ENCODE data around the gene CNN1.

GRCh38 chr19:11499890-11500420 is 38.7 kb upstream of the CNN1 start:
- TF ChIP-seq NFRKB (IDR thresholded peaks at IDR 0.05) (no peak), FOXM1 (IDR thresholded peaks at IDR 0.05; ENCODE audit: borderline replicate concordance) (no peak), TARDBP (IDR thresholded peaks at IDR 0.05) (no peak), SUZ12 (IDR thresholded peaks at IDR 0.05) (no peak), BHLHE40 (IDR thresholded peaks at IDR 0.05; ENCODE audit: borderline replicate concordance) (no peak), FOXK2 (IDR thresholded peaks at IDR 0.05) (no peak), SP1 (IDR thresholded peaks at IDR 0.05) (no peak), CTBP1 (IDR thresholded peaks at IDR 0.05; ENCODE audit: borderline replicate concordance) (no peak), FOXA1 (IDR thresholded peaks at IDR 0.05) (no peak), ZNF384 (IDR thresholded peaks at IDR 0.05) (no peak), HDGF (IDR thresholded peaks at IDR 0.05; ENCODE audit: borderline replicate concordance) (no peak), ELF4 (IDR thresholded peaks at IDR 0.05) (no peak), L3MBTL2 (conservative IDR thresholded peaks at IDR 0.05) (no peak)

Measured in HEK293T (cell line).